Fibroblast of lung (primary cell): Measurements from ENCODE around the gene PIK3C2B.

Source experiments
- EZH2 ChIP-seq: IDR thresholded peaks from 2 replicates; pipeline ENCODE4 v1.5.1; 2012; ENCODE audit warnings: low read length, control low read depth, mild to moderate bottlenecking; ENCODE audit errors: missing control alignments
- TF ChIP-seq, protein P1 (sequence below), 2 donors: IDR thresholded peaks in 1 of 2; conservative IDR thresholded peaks in 1 of 2; 1 replicate in 1 of 2; 2 replicates in 1 of 2; pipeline ENCODE4 v1.5.1; 2011 to 2012; ENCODE audit warnings: low read length in 2 of 2, control low read depth in 1 of 2, inconsistent platforms in 1 of 2, low read depth in 1 of 2, mild to moderate bottlenecking in 1 of 2

DNA sequence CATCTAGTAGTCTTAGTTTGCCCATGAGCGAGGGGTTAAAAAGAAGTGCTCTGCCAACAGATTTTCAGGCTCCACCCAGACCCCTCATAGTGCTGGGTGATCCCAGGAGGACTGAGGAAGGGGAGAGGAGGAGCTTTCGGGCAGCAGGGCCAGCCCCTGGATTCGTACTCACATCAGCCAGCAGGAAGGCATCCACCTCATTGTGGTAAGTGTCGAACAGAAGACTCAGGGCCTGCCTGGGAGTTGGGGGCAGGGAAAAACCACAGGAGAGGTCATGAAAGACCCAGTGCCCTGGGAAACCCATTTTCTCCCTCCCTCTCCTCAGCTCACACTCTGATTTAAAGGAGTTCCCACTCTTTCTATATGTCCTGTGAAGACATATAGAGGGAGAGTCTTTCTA lies 34.9 kb downstream of the PIK3C2B start:
- TF ChIP-seq, protein P1, sequence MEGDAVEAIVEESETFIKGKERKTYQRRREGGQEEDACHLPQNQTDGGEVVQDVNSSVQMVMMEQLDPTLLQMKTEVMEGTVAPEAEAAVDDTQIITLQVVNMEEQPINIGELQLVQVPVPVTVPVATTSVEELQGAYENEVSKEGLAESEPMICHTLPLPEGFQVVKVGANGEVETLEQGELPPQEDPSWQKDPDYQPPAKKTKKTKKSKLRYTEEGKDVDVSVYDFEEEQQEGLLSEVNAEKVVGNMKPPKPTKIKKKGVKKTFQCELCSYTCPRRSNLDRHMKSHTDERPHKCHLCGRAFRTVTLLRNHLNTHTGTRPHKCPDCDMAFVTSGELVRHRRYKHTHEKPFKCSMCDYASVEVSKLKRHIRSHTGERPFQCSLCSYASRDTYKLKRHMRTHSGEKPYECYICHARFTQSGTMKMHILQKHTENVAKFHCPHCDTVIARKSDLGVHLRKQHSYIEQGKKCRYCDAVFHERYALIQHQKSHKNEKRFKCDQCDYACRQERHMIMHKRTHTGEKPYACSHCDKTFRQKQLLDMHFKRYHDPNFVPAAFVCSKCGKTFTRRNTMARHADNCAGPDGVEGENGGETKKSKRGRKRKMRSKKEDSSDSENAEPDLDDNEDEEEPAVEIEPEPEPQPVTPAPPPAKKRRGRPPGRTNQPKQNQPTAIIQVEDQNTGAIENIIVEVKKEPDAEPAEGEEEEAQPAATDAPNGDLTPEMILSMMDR (conservative IDR thresholded peaks at IDR 0.05 in 1 of 2, IDR thresholded peaks at IDR 0.05 in 1 of 2; ENCODE audit: low read depth in 1 of 2, low read length in 2 of 2) = no peak
- TF ChIP-seq EZH2 = no peak
